H1 (cell line): ENCODE measurements around the gene NAT10. TPM values are rescaled to one million over a fixed set of nuclear protein-coding genes. Genes with fewer than 3 reads are reported as not detected.

Source experiments
- CTCF ChIA-PET: fragments of 300-600 bp; sonication (Branson Sonifier 250); formaldehyde crosslinking; loops from one replicate; lab custom pipeline; 2021; ENCODE audit not compliant: partially characterized antibody; lab: Charles Lee
- POLR2A ChIA-PET: fragments of 300-600 bp; sonication (Branson Sonifier 250); formaldehyde crosslinking; loops from one replicate; lab custom pipeline; 2021; ENCODE audit warnings: inconsistent platforms; ENCODE audit not compliant: partially characterized antibody; lab: Charles Lee
- DNase-seq, 2 experiments: peaks; one replicate each; pipeline versions ENCODE4 v3.0.0 to v3.0.0-alpha.2; 2010 to 2022; ENCODE audit warnings: low spot score in 2 of 2, low read depth in 1 of 2, mixed read lengths in 1 of 2
- FAIRE-seq: peaks from 2 replicates; lab custom pipeline; 2011; peaks lifted over from hg19 to GRCh38; lab: Jason Lieb, UNC
- H2AFZ ChIP-seq: 2 replicates; pipeline ENCODE4 v1.8.1; 2012; ENCODE audit warnings: low read length, inconsistent platforms
- H2AK5ac ChIP-seq: 2 replicates; pipeline ENCODE4 v1.6.1; 2013; ENCODE audit warnings: low read depth, low read length
- H2BK120ac ChIP-seq: replicated peaks from 2 replicates; pipeline ENCODE3; 2013; ENCODE audit warnings: low read depth, low read length, inconsistent platforms
- H2BK12ac ChIP-seq: 2 replicates; pipeline ENCODE4 v1.6.1; 2013; ENCODE audit warnings: low read depth, low read length
- H2BK15ac ChIP-seq: 2 replicates; pipeline ENCODE4 v1.6.1; 2013; ENCODE audit warnings: low read length
- H2BK20ac ChIP-seq: 2 replicates; pipeline ENCODE4 v1.6.1; 2013; ENCODE audit warnings: low read length
- H2BK5ac ChIP-seq: 2 replicates; pipeline ENCODE4 v1.6.1; 2013; ENCODE audit warnings: low read depth, low read length
- H3K14ac ChIP-seq: 2 replicates; pipeline ENCODE4 v1.6.1; 2013; ENCODE audit warnings: inconsistent platforms; ENCODE audit not compliant: insufficient read length
- H3K18ac ChIP-seq: 2 replicates; pipeline ENCODE4 v1.6.1; 2013; ENCODE audit warnings: low read length; ENCODE audit errors: extremely low read depth
- H3K23ac ChIP-seq: 2 replicates; pipeline ENCODE4 v1.6.1; 2013; ENCODE audit warnings: inconsistent platforms; ENCODE audit not compliant: insufficient read length
- H3K23me2 ChIP-seq: 2 replicates; pipeline ENCODE4 v1.6.1; 2013; ENCODE audit warnings: low read depth, low read length
- H3K27ac ChIP-seq: 2 replicates; pipeline ENCODE4 v1.6.1; 2011; ENCODE audit warnings: low read depth, low read length, inconsistent platforms
- H3K27me3 ChIP-seq, 4 experiments: replicated peaks in 1 of 4; 1 replicate in 1 of 4; 2 replicates in 3 of 4; pipeline versions ENCODE4 v1.6.1 to v1.8.1; 2011 to 2013; ENCODE audit warnings: low read length in 3 of 4, mild to moderate bottlenecking in 3 of 4, inconsistent platforms in 2 of 4, mixed read lengths in 2 of 4, moderate library complexity in 1 of 4; ENCODE audit not compliant: control insufficient read depth in 3 of 4, insufficient read depth in 3 of 4; ENCODE audit errors: extremely low read depth in 1 of 4
- H3K36me3 ChIP-seq, 4 experiments: 2 replicates each; pipeline versions ENCODE4 v1.6.1 to v1.8.1; 2011 to 2013; ENCODE audit warnings: mild to moderate bottlenecking in 4 of 4, low read length in 3 of 4, moderate library complexity in 2 of 4, control low read depth in 1 of 4, inconsistent platforms in 1 of 4; ENCODE audit not compliant: insufficient read depth in 4 of 4, control insufficient read depth in 2 of 4
- H3K4ac ChIP-seq: replicated peaks from 2 replicates; pipeline ENCODE3; 2013; ENCODE audit warnings: low read length, low read depth, mixed read lengths, inconsistent platforms; ENCODE audit not compliant: insufficient read length
- H3K4me1 ChIP-seq, 4 experiments: replicated peaks in 1 of 4; 1 replicate in 1 of 4; 2 replicates in 3 of 4; pipeline versions ENCODE4 v1.6.1 to v1.8.1; 2011 to 2013; ENCODE audit warnings: low read length in 3 of 4, inconsistent platforms in 2 of 4, mixed read lengths in 1 of 4; ENCODE audit not compliant: insufficient read depth in 4 of 4, control insufficient read depth in 3 of 4
- H3K4me2 ChIP-seq, 2 experiments: 2 replicates each; pipeline versions ENCODE4 v1.6.1 to v1.8.1; 2011 to 2013; ENCODE audit warnings: low read depth in 2 of 2, low read length in 2 of 2, control low read depth in 1 of 2, inconsistent platforms in 1 of 2, mild to moderate bottlenecking in 1 of 2; ENCODE audit not compliant: insufficient read depth in 1 of 2
- H3K4me3 ChIP-seq, 4 experiments: fragments of 200-600, 300-600 bp in 1 of 4; sonication (generic), shearing (Covaris generic), sonication (Bioruptor Twin) in 1 of 4; 2 replicates each; pipeline versions ENCODE4 v1.5.1 to v1.8.1; 2011 to 2016; ENCODE audit warnings: low read length in 4 of 4, low read depth in 3 of 4, control low read depth in 2 of 4, inconsistent platforms in 2 of 4, mild to moderate bottlenecking in 2 of 4, mixed read lengths in 1 of 4, moderate library complexity in 1 of 4; ENCODE audit not compliant: insufficient read depth in 2 of 4; ENCODE audit errors: extremely low read depth in 1 of 4
- H3K56ac ChIP-seq: replicated peaks from 2 replicates; pipeline ENCODE3; 2013; ENCODE audit warnings: low read depth, mild to moderate bottlenecking, mixed read lengths, low read length, inconsistent platforms; ENCODE audit not compliant: insufficient read length
- H3K79me1 ChIP-seq: 2 replicates; pipeline ENCODE4 v1.6.1; 2013; ENCODE audit warnings: low read depth, low read length, control low read depth
- H3K79me2 ChIP-seq, 2 experiments: 2 replicates each; pipeline versions ENCODE4 v1.6.1 to v1.8.1; 2012 to 2013; ENCODE audit warnings: low read length in 2 of 2, mild to moderate bottlenecking in 2 of 2, inconsistent platforms in 1 of 2; ENCODE audit not compliant: insufficient read depth in 2 of 2, control insufficient read depth in 1 of 2
- H3K9ac ChIP-seq, 4 experiments: replicated peaks in 1 of 4; 1 replicate in 1 of 4; 2 replicates in 3 of 4; pipeline versions ENCODE4 v1.6.1 to v1.8.1; 2011 to 2013; ENCODE audit warnings: low read depth in 3 of 4, low read length in 3 of 4, control low read depth in 2 of 4, mild to moderate bottlenecking in 2 of 4, moderate library complexity in 2 of 4, inconsistent platforms in 1 of 4; ENCODE audit errors: extremely low read depth in 1 of 4
- H3K9me3 ChIP-seq, 2 experiments: 2 replicates each; pipeline versions ENCODE4 v1.6.1 to v1.8.1; 2012 to 2013; ENCODE audit warnings: mild to moderate bottlenecking in 2 of 2, moderate library complexity in 2 of 2, control low read depth in 1 of 2, inconsistent platforms in 1 of 2, low read depth in 1 of 2, low read length in 1 of 2, mixed read lengths in 1 of 2; ENCODE audit not compliant: insufficient read depth in 2 of 2
- H4K20me1 ChIP-seq, 2 experiments: replicated peaks in 1 of 2; 2 replicates each; pipeline versions ENCODE3 to v1.8.1; 2011 to 2013; ENCODE audit warnings: inconsistent platforms in 2 of 2, low read length in 2 of 2, mild to moderate bottlenecking in 1 of 2; ENCODE audit not compliant: insufficient read depth in 2 of 2, control insufficient read depth in 1 of 2
- H4K5ac ChIP-seq: 2 replicates; pipeline ENCODE4 v1.6.1; 2013; ENCODE audit warnings: low read length, low read depth, mixed read lengths, inconsistent platforms; ENCODE audit not compliant: insufficient read length
- H4K8ac ChIP-seq: 2 replicates; pipeline ENCODE4 v1.8.0; 2013; ENCODE audit warnings: mild to moderate bottlenecking, moderate library complexity, low read length, inconsistent platforms; ENCODE audit not compliant: insufficient read depth; ENCODE audit errors: extremely low read depth
- H4K91ac ChIP-seq: replicated peaks from 2 replicates; pipeline ENCODE3; 2013; ENCODE audit warnings: low read length, mixed read lengths, inconsistent platforms; ENCODE audit not compliant: insufficient read length
- CREB1 ChIP-seq: IDR thresholded peaks from 2 replicates; pipeline ENCODE4 v1.6.1; 2012; ENCODE audit warnings: inconsistent platforms
- PHF8 ChIP-seq: fragments of 200-600 bp; sonication (generic); conservative IDR thresholded peaks from 2 replicates; pipeline ENCODE4 v1.7.1; 2012; ENCODE audit warnings: low read depth, mild to moderate bottlenecking, inconsistent platforms, low read length, moderate library complexity
- SP2 ChIP-seq: IDR thresholded peaks from 2 replicates; pipeline ENCODE4 v1.6.1; 2012; ENCODE audit warnings: mild to moderate bottlenecking, low read length, inconsistent platforms
- SUZ12 ChIP-seq: fragments of 200-600 bp; sonication (generic); IDR thresholded peaks from 2 replicates; pipeline ENCODE4 v1.6.1; 2012; ENCODE audit warnings: mild to moderate bottlenecking, inconsistent platforms, low read length, moderate library complexity, mixed read lengths
- WGBS, 2 experiments: shearing (Covaris generic) in 1 of 2; methylation state at CpG; one replicate each; pipeline versions ENCODE4 v1.1.6 to v1.1.7; 2013 to 2015; ENCODE audit warnings: low lambda C conversion rate in 2 of 2, mixed read lengths in 2 of 2, inconsistent platforms in 1 of 2, low coverage in 1 of 2, missing lambda C conversion rate in 1 of 2; ENCODE audit not compliant: insufficient replicate concordance in 2 of 2, insufficient coverage in 1 of 2, insufficient read length in 1 of 2; ENCODE audit errors: extremely low coverage in 1 of 2, missing lambda C conversion rate in 1 of 2; 5-methylcytosine and 5-hydroxymethylcytosine counted together
- polyA plus RNA-seq, 7 experiments: library from polyadenylated mRNA; depleted of rRNA in 3 of 7; stranded (reverse) in 5 of 7; unstranded in 2 of 7; fragments of >200 nt in 5 of 7; fragments of 200-250 nt in 2 of 7; gene quantifications; 1 replicate in 5 of 7; 2 replicates in 1 of 7; 4 replicates in 1 of 7; pipeline versions ENCODE4 v1.2.1 to v1.2.3, GENCODE V29; 2011 to 2013; ENCODE audit warnings: missing spikeins in 2 of 7, mixed read lengths in 2 of 7
- total RNA-seq: library from RNA; stranded (reverse); fragmentation: NEBNext Ultra II Directional; extraction: Animal tissue kit (Norgen Biotek cat#: 25700); gene quantifications from 2 replicates; pipeline ENCODE4 v1.2.1, GENCODE V29; 2021
- TF ChIP-seq, protein P1 (sequence below): IDR thresholded peaks from 2 replicates; pipeline ENCODE4 v1.6.1; 2012; ENCODE audit warnings: low read length, inconsistent platforms

Gene NAT10
- total and polyA plus RNA-seq, 2 of the 8 experiments (the other 6 are each of a cell fraction or from before 2014, with no cell fraction given) = 66.3 to 89.6 TPM

GRCh38 chr11:34151916-34152845 lies 46.8 kb downstream of the NAT10 start:
- Histone ChIP-seq H3K27ac (no peak overlapping the region), H3K9me3 (no peaks in the 10 kb centered on the region), H3K56ac (no peak overlapping the region), H3K4ac (no peak overlapping the region), H4K91ac (no peak overlapping the region), H3K4me1 (no peaks in the 10 kb centered on the region), H2BK20ac (no peak overlapping the region), H3K23ac (no peak overlapping the region), H3K27me3 (no peaks in the 10 kb centered on the region), H3K4me3 (no peak overlapping the region), H2AFZ (no peak overlapping the region), H2AK5ac (no peak overlapping the region), H3K4me2 (no peak overlapping the region), H3K79me2 (no peaks in the 10 kb centered on the region), H3K14ac (no peak overlapping the region), H3K79me1 (no peaks in the 10 kb centered on the region), H2BK120ac (no peak overlapping the region), H3K23me2 (no peaks in the 10 kb centered on the region), H3K18ac (no peak overlapping the region), H3K9ac (no peak overlapping the region), H2BK12ac (no peak overlapping the region), H4K5ac (no peak overlapping the region)
- ChIA-PET CTCF (interaction anchor here (1.0 to 11.3 kb wide), 11 partner anchors 8 to 340 kb away, joined by 3 to 89 read pairs (median 6); partner anchors contain the start of gene ABTB2), POLR2A (interaction anchor here (0.7 kb wide), 1 partner anchor 35 kb away, joined by 3 read pairs; no protein-coding TSS in a partner anchor)
- no peak for FAIRE-seq
- DNase-seq = no peak
- no peak for TF ChIP-seq CREB1
- no peak for TF ChIP-seq SP2
- no peak for TF ChIP-seq SUZ12
- TF ChIP-seq, protein P1, sequence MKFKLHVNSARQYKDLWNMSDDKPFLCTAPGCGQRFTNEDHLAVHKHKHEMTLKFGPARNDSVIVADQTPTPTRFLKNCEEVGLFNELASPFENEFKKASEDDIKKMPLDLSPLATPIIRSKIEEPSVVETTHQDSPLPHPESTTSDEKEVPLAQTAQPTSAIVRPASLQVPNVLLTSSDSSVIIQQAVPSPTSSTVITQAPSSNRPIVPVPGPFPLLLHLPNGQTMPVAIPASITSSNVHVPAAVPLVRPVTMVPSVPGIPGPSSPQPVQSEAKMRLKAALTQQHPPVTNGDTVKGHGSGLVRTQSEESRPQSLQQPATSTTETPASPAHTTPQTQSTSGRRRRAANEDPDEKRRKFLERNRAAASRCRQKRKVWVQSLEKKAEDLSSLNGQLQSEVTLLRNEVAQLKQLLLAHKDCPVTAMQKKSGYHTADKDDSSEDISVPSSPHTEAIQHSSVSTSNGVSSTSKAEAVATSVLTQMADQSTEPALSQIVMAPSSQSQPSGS = no peak
- TF ChIP-seq PHF8 = no peak
- TF ChIP-seq, all 59 proteins: peak for 0
- 82% methylated on average over 17 of the region's 18 CpGs; no CpG with 5 or more reads in 1 of the 2 experiments for WGBS, 2 experiments
- no peak overlapping the region for H2BK5ac ChIP-seq
- peaks cover 4 to 19% (median 13%) of the 10 kb centered on the region in 4 experiments for H3K36me3 ChIP-seq
- no peak overlapping the region for H4K8ac ChIP-seq
- no peak overlapping the region for H2BK15ac ChIP-seq
- H4K20me1 ChIP-seq = peaks cover 14 to 18% of the 10 kb centered on the region in 2 experiments
